ENCODE data around the gene TNS4. TPM values are rescaled to one million over a fixed set of nuclear protein-coding genes. Genes with fewer than 3 reads are reported as not detected.

Gene TNS4
- total RNA-seq, 4 donors from 2014 or later = 413 to 1,865 (median 485) TPM

- DNase-seq (ENCODE audit: low spot score in 2 of 2) = peak in 1 of 2 donors; percentile 85
- intact Hi-C loops (cut with DNase I; ENCODE audit: low total_unique reads) = no loop called here
- 38 to 50% methylated on average over 11 of the region's 11 CpGs for WGBS, 2 donors
- no peak for TF ChIP-seq POLR2A (IDR thresholded peaks at IDR 0.05)
- TF ChIP-seq CTCF (IDR thresholded peaks at IDR 0.05) = no peak
- H3K4me3 ChIP-seq (ENCODE audit: low read depth, poor library complexity, severe bottlenecking) = peak overlapping the region; percentile 49
Measured at GRCh38 chr17:40500190-40500589, 1.2 kb downstream of the TNS4 start.

GRCh38 chr17:40499551-40500189 lies 1.8 kb downstream of the TNS4 start:
- DNase-seq (ENCODE audit: low spot score in 2 of 2) = peak; percentile 80 to 96
- no peak for TF ChIP-seq POLR2A (IDR thresholded peaks at IDR 0.05)
- TF ChIP-seq CTCF (IDR thresholded peaks at IDR 0.05) = no peak
- WGBS, 2 donors = 12 to 18% methylated on average over 17 of the region's 17 CpGs
- peak overlapping the region; percentile 49 for H3K4me3 ChIP-seq (ENCODE audit: low read depth, poor library complexity, severe bottlenecking)
- intact Hi-C loops (cut with DNase I; ENCODE audit: low total_unique reads) = no loop called here

- H3K4me3 ChIP-seq (ENCODE audit: low read depth, poor library complexity, severe bottlenecking) = peak overlapping the region; percentile 11
- DNase-seq (ENCODE audit: low spot score in 2 of 2) = no peak
- TF ChIP-seq POLR2A (IDR thresholded peaks at IDR 0.05) (no peak), CTCF (IDR thresholded peaks at IDR 0.05) (no peak)
- intact Hi-C loops (cut with DNase I; ENCODE audit: low total_unique reads) = no loop called here
- 42 to 53% methylated on average over 9 of the region's 9 CpGs for whole genome bisulfite sequencing, 2 donors
Measured at GRCh38 chr17:40498281-40499084, 2.9 kb downstream of the TNS4 start.

- no peak for DNase-seq (ENCODE audit: low spot score in 2 of 2)
- TF ChIP-seq POLR2A (IDR thresholded peaks at IDR 0.05) (no peak), CTCF (IDR thresholded peaks at IDR 0.05) (no peak)
- H3K4me3 ChIP-seq (ENCODE audit: low read depth, poor library complexity, severe bottlenecking) = no peak overlapping the region
- 54 to 60% methylated on average over 2 of the region's 2 CpGs for WGBS, 2 donors
- intact Hi-C loops (cut with DNase I; ENCODE audit: low total_unique reads) = no loop called here
Measured at GRCh38 chr17:40497695-40498094, 3.7 kb downstream of the TNS4 start.

GRCh38 chr17:40496634-40497420 lies 4.6 kb downstream of the TNS4 start:
- H3K4me3 ChIP-seq (ENCODE audit: low read depth, poor library complexity, severe bottlenecking) = no peak overlapping the region
- TF ChIP-seq CTCF (IDR thresholded peaks at IDR 0.05) (no peak), POLR2A (IDR thresholded peaks at IDR 0.05) (no peak)
- 53 to 54% methylated on average over 9 of the region's 9 CpGs for WGBS, 2 donors
- DNase-seq (ENCODE audit: low spot score in 2 of 2) = no peak
- intact Hi-C loops (cut with DNase I; ENCODE audit: low total_unique reads) = no loop called here

All from lower leg skin (tissue), 4 donors.